ENCODE measurements around the gene CHCHD6.

The CHCHD6 gene

DNA sequence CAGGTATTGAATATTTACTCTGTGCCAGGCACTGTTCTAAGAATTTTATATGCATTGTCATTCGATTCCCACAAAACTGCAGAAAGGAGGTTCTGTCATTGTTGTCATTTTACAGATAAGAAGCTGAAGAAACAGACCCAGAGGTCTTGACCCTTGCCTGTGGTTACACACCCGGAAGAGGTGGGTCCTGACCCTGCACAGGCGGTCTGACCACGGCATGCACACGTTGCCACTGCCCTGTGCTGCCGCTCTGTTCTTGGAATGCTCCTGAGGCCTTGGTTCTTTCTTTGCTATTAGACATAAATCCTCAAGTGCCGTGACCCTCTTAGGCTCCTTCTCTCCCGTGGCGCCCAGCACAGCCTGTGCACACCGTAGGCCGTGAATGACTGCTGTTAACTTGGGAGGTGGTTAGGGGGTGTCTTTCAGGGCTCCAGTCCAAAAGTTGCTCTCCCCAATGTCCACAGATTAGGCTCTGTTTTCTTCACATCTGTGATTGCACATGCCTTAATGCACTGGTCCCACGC lies 204.8 kb downstream of the CHCHD6 start:
- TF ChIP-seq GATA2 (IDR thresholded peaks at IDR 0.05; ENCODE audit: low read depth, low read length), result no peak
- TF ChIP-seq GATA3 (IDR thresholded peaks at IDR 0.05; ENCODE audit: low read depth, low read length), result no peak

DNA sequence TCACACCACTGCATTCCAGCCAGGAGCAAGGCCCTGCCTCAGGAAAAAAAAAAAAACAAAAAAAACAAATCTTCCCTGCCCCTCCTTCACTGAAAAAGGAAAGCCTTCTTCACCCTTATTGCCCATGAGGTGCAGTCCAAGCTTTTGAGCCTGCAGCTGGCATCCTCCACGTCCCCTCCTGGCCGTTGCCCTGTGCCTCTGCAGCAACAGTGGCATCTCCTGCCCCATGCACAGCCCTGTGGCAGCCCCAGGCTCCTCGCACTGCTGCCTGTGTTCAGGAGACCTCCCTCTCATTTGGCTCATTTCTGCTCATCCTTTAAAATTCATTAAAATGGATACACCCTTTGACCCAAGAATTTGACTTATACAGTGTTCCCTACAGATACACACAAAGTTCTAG lies 206.2 kb downstream of the CHCHD6 start:
- TF ChIP-seq GATA3 (IDR thresholded peaks at IDR 0.05; ENCODE audit: low read depth, low read length), result no peak
- TF ChIP-seq GATA2 (IDR thresholded peaks at IDR 0.05; ENCODE audit: low read depth, low read length), result no peak

DNA sequence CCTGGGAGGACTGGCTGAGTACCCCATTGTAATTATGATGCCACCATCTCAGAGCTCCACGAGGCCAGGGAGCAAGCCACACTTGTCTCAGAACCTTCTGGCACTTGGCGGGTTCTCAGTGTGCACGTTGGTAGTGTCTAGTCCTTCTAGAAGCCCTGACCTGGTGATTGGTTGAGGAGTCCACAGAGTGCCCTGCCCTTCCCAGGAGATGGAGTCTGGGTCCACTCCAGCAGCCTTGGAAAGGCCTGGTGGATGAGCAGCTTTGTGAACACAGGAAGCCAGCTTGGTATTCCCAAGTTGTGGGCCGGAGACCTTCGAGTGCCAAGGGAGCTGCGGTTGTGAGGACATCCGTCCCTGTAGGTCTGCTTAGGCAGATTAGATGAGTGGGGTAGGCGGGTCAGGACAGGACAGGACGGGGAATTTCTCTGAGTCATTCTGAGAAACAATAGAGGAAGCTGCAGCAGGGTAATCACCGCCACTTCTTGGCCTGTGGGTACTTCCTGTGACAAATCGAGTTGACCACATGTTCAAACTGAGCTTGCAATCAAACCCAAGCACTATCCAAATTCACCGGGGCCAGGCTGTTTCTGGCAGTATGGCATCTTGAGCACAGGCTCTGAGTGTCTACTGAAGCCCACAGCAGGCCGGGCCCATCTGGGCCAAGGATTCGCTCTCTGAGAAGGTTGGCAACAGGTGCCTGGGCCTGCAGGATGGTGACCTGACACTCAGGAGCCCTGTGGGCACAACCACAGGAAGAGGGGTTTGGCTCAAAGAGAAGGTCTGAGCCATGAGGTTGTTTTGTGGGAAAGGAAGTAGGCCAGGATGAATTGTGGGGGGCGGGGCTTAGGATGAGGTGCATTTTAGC lies 207.4 kb downstream of the CHCHD6 start:
- TF ChIP-seq GATA2 (IDR thresholded peaks at IDR 0.05; ENCODE audit: low read depth, low read length), result no peak
- no peak for TF ChIP-seq GATA3 (IDR thresholded peaks at IDR 0.05; ENCODE audit: low read depth, low read length)

DNA sequence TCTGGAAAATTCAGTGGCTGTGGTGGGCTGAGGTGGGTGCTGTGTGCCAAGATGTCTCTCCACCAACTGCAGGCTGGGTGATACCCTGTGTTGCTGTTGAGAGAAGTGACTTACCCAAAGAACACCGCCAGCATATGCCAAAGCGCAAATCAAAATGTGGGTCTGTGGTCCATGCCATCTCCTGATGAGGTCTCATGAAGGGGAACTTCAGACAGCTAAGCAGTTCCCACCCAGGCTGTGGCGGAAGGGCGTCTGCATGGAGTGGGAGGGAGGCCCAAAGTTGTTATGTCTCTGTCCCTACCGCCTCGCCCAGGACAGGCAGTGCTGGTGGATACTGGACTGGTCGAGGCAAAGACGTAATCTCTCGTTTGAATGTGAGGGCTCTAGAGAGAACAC lies 208.0 kb downstream of the CHCHD6 start:
- TF ChIP-seq GATA2 (IDR thresholded peaks at IDR 0.05; ENCODE audit: low read depth, low read length) (no peak), GATA3 (IDR thresholded peaks at IDR 0.05; ENCODE audit: low read depth, low read length) (no peak)

DNA sequence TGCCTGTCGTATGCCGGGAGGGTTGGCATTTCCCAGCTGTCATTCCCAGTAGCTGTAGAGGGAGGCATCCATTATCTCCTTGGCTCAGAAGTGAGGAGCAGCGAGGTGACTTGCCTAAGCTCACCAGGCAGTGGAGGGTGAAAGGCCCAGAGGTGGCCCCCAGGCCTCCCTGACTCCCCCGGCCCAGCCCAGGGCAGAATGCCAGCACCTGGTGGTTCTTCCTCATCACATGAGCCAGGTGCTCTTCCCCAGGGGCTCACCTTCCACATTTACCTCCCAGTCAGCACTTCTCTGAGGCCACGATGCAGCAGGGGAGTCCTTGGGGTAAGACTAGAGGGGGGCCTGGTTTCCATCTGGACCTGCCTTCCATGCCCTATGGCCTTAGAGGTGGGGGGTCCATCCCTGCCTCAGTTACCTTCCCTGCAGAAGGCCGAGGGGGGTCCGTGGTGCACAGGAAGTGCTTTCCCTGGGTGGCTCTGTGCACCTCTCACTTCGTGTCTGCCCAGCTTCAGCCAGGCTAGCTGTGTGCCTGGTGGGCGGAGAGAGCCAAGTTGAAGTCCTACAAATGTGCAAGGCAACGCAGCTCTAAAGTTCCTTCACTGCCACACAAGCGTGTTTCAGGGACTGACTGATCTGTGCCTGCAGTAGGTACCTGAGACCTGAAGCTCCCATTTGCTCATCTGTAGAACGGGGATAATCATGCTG lies 208.6 kb downstream of the CHCHD6 start:
- TF ChIP-seq GATA3 (IDR thresholded peaks at IDR 0.05; ENCODE audit: low read depth, low read length) (no peak), GATA2 (IDR thresholded peaks at IDR 0.05; ENCODE audit: low read depth, low read length) (no peak)

DNA sequence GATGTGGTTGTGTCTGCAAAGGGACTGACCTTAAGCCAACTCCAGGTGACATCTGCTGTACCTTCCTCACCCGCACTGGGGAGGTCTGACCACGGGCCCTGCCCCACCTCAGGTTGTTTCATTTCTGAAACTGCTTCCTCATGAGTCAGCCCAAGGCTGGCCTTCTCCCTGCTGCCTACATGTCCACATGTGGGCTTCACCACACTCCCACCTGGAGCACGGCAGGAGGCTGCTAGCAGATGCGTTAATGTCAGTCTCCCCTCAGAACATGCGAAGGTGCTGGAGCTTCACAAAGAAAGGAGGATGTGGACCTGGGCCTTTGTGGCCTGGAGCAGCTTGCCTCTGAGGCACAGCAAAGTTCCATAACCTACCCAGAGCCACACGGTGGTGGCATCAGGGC lies 209.5 kb downstream of the CHCHD6 start:
- no peak for TF ChIP-seq GATA2 (IDR thresholded peaks at IDR 0.05; ENCODE audit: low read depth, low read length)
- no peak for TF ChIP-seq GATA3 (IDR thresholded peaks at IDR 0.05; ENCODE audit: low read depth, low read length)

DNA sequence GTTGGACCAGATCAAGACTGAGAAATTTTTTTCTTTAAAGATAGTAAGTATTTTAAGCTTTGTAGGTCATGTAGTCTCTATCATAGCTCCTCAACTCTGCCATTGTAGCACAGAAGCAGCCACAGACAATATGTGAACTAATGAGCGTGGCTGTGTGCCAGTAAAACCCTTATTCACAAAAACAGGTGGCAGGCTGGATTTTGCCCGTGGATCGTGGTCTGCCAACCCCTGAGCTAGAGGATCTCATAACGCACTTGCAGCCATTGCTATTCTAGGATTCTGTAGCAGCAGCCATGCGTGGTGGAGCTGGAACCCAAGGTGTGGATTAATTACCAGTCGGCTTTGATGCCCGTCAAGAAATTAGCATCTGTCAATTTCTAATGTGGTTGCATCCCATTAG lies 210.2 kb downstream of the CHCHD6 start:
- TF ChIP-seq GATA3 (IDR thresholded peaks at IDR 0.05; ENCODE audit: low read depth, low read length), result no peak
- no peak for TF ChIP-seq GATA2 (IDR thresholded peaks at IDR 0.05; ENCODE audit: low read depth, low read length)

DNA sequence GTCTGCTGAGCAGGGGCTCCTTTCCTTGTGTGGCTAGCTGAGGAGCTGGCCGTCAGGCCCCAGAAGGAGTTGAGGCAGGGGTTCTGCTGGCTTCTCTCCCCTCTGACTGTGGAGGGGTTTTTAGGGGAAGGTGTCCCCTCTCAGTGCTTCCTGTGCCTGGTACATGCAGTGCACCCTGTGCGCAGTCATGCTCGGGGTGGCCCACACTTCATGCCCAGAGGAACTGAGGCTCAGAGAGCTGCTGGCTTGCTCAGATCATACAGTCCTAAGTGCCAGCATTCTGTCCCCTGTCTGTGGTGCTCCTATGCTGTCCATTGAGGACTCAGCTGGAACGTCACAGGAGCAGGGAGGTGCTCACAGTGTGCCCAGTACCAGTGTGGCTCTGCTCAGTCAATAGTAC lies 211.0 kb downstream of the CHCHD6 start:
- no peak for TF ChIP-seq GATA2 (IDR thresholded peaks at IDR 0.05; ENCODE audit: low read depth, low read length)
- no peak for TF ChIP-seq GATA3 (IDR thresholded peaks at IDR 0.05; ENCODE audit: low read depth, low read length)

DNA sequence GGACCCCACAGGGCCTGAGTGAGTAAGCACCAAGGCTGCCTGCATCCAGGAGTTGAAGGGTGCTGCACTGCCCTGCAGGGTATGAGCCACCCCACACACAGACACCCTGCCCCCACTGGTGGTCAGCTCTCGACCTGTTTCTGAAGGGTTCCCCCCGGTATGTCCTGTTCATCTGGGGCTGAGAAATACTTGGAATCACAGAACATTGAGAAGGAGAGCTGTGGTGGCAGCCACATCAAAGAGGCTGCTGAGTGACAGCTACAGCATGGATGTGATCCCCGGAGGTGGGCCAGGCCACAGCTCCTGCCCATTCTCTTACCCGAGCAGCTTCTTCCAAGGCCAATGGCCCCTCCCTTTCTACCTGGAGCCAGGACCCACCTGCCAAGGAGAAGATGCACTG lies 212.5 kb downstream of the CHCHD6 start:
- no peak for TF ChIP-seq GATA2 (IDR thresholded peaks at IDR 0.05; ENCODE audit: low read depth, low read length)
- TF ChIP-seq GATA3 (IDR thresholded peaks at IDR 0.05; ENCODE audit: low read depth, low read length), result no peak

DNA sequence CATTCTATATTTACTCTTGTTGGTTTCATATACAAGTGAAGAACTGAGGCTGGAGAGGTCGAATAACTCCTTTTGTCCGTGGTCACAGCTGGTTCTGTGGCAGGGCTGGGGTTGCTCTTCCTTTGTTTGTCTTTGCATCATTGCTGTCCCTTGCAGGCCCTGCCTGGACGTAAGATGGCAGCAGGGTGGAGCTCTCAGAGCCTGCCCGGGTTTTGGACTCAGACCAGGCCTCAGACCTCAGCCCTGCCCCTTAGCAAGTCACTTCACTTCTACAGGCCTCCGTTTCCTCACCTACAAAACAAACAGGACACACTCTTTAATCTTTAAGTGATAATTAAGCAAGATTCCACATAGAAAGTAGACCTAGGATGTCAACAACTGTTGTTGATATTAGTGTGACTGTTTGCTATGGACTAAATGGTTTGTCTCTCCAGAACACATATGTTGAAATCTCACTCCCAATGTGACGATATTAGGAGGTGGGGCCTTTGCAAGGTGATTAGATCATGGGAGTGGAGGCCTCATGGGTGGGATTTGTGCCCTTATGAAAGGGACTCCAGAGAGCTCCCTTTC lies 213.3 kb downstream of the CHCHD6 start:
- no peak for TF ChIP-seq GATA2 (IDR thresholded peaks at IDR 0.05; ENCODE audit: low read depth, low read length)
- TF ChIP-seq GATA3 (IDR thresholded peaks at IDR 0.05; ENCODE audit: low read depth, low read length), result no peak

DNA sequence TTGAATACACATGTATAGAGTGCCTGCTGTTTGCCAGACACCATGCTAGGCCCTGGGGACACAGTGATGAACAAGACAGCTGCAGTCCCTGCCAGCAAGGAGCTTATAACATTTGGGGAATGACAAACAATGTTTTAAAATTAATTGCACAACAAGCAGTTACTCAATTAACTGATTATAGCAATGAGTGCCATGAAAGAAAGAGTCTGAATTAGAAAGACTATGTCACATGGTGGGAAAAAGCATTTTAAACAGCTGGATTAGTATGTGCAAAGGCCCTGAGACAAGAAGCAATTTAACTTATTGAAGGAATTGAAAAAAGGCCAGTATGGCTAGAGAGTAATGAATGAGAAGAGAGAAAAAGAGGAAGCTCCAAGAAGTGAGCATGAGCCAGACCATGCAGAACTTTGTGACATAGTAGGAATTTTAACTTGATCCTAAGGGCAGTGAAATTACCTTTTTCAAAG lies 214.3 kb downstream of the CHCHD6 start:
- no peak for TF ChIP-seq GATA3 (IDR thresholded peaks at IDR 0.05; ENCODE audit: low read depth, low read length)
- TF ChIP-seq GATA2 (IDR thresholded peaks at IDR 0.05; ENCODE audit: low read depth, low read length), result no peak

DNA sequence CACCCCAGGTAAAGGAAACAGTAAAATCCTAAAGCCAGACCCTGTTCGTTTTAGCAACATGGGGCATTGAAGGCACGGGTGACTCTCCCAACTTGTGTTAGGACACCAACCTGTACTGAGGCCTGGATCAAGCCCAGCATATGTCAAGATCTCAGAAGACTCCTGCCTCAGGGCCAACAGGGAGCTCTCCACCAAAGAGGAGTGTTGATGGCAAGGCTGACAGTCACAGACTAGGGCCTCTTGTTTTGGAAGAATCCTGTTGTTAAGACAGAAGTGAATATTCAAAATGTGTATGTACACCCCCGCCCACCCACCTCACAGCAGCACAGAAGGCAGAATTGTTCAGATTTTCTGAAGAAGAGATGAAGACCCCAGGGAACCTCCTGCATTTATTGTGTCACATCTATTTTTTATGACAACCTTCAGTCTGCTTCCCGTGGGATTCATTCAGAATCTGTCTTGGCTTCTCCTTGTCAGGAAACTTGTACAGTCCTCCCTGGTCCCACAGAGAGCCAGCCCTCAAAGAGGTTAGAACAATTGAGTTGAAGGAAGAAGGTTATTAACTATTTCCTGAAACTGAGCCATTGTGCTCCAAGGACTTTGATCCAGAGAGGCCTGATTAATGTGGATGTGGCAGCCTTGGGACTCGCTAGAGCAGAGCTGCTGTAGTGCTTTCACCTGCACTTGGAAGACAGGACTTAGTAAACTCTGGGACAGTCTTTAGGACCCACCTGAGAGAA lies 217.2 kb downstream of the CHCHD6 start:
- TF ChIP-seq GATA2 (IDR thresholded peaks at IDR 0.05; ENCODE audit: low read depth, low read length) (no peak), GATA3 (IDR thresholded peaks at IDR 0.05; ENCODE audit: low read depth, low read length) (no peak)

DNA sequence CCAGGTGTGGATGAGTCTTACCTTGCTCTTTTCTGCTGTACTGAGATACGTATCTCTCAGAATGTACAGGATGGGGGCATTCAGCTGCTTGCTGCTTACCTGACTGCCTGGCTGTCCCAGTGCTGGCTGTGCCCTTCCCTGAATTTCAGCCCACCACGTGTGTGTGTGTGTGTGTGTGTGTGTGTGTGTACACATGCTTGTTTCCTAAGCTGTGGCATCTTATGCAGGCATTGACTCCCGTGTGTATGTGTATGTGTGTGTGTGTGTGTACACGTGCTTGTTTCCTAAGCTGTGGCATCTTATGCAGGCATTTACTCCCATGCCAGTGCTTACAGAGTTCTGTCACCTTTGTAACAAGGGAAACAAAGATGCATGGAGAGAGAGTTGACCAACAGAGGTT lies 218.4 kb downstream of the CHCHD6 start:
- TF ChIP-seq GATA2 (IDR thresholded peaks at IDR 0.05; ENCODE audit: low read depth, low read length), result no peak

DNA sequence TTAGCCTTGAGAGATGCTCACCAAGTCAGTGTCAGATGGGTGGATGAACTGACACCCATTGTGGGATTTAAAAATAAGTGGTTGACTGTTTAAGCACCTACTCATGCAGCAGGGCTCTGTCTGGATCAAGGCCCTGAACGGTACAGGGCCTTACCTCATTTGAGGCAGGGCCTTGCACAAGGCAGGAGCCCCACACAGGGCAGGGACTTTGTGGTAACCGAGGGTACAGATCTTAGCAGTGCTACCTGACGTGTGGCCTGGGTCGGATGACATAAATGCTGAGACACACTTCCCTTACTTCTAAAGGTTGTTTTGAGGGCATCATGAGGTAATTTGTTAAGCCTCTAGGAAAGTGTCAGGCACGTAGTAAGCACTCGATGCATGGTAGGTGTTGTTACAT lies 219.4 kb downstream of the CHCHD6 start:
- TF ChIP-seq GATA3 (IDR thresholded peaks at IDR 0.05; ENCODE audit: low read depth, low read length) (no peak), GATA2 (IDR thresholded peaks at IDR 0.05; ENCODE audit: low read depth, low read length) (no peak)
